Activated CD8-positive, alpha-beta memory T cell treated with anti-CD3 and anti-CD28 coated beads, Interleukin-2, amount 50 U/mL, for 1 hour (primary cell): ENCODE measurements around the gene SLC6A17.

Source experiments
- DNase-seq: peaks from one replicate; pipeline ENCODE4 v3.0.0-alpha.2; 2020; ENCODE audit errors: extremely low read depth

The SLC6A17 gene

DNA sequence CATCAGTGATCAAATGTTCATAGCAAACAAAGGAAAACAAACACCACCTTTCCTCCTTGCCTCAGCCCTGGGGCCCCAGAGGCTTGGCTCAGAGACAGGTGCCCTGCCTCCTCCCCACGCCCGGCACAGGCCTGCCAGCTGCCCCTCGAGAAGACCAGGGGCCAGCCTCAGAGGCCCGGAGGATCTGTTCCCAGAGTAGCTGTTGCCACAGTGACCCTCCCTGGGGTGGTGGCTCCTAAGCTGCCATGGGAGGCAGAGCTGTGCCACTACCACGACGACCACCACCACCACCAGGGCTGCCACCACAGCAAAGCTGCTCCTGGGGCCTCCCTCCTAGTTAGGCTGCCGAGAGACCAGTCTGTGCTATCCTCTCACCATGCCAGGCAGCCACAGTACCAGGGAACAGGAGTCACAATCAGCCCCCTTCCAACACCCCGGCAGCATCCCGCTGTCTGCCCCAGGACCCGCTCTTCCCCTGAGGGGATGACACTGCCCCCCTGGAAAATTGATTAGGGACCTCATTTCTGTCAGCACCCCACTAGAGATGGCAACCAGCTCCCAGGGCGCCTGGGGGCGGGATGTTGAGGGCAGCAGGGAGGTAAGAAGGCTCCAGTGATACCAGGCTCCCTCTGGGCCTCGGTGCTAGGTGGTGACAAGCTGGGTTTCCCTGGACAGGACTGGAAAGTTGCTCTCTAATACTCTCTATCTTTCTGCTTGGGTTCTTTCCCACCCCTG, 90.3 kb downstream of the SLC6A17 start:
- DNase-seq = no peak

DNA sequence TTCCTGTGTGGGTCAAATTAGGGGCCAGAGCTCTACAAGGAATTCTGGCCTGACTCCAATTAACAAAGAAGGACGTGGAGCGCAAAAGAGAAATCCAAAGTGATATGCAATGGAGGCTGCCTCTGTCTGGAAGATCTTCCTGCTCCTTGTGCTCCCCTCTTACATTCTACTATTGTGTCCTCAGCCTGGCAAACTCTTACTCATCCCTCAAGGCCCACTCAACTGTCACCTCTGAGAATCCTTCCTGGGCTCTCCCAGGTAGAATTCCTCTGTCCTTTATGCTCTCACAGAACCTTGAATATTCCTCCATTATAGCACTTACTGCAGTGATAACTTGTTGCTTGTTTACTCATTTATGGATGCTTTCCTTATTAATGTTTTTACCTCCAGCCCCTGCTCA, 91.2 kb downstream of the SLC6A17 start:
- DNase-seq = no peak

DNA sequence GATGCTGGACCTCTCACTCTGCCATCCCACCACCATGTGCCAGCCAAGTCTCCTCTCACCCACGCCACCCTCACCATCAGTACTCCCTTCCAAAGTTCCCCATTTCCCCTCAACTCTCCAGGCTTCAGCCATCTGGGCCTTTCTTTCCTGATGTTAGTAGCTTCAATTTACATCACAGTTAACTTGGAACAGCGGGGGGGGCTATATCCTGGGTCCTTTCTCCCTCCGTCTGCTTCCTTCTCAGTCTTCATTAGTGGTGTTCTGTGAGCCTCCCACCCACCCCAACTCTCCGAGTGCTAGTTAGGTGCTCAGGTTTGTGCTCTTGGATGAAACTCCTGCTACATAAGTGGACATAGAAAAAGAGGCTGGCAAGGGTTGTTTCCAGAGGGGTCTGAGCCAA, 91.8 kb downstream of the SLC6A17 start:
- DNase-seq = no peak

- no peak for DNase-seq
These were observed 92.4 kb downstream of the SLC6A17 start for GRCh38 chr1:110242731-110243130.

- no peak for DNase-seq
These were observed 92.9 kb downstream of the SLC6A17 start for GRCh38 chr1:110243146-110243545.

GRCh38 chr1:110243574-110243973, 93.3 kb downstream of the SLC6A17 start:
- no peak for DNase-seq

GRCh38 chr1:110245876-110246620, 95.8 kb downstream of the SLC6A17 start:
- no peak for DNase-seq

- DNase-seq = no peak
These were observed 98.5 kb downstream of the SLC6A17 start for GRCh38 chr1:110248746-110249145.

- DNase-seq = no peak
These were observed 99.0 kb downstream of the SLC6A17 start for GRCh38 chr1:110249256-110249655.

DNA sequence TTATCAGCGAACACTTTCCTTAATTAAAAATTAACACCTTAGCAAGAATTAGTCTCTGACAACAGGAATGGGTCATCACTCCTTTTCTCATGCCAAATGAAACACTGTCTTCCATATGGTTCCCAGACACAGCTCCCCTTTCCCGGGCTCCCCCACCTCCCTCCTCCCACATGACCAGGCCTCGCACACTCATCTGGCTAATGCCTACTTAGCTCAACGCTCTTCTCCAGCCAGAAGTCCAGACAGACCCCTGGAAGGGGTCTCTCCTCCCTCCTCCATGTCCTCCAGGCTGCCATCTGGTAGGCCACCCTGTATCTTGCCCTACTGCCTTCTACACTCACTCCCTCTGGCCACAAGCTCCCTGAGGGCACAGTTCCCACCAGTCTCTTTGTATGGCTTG, 99.7 kb downstream of the SLC6A17 start:
- no peak for DNase-seq

GRCh38 chr1:110250749-110251148, 100.5 kb downstream of the SLC6A17 start:
- DNase-seq = no peak
